Measurements from ENCODE around the gene NIN.
A peak's percentile ranks its signal among the peaks of the same experiment; 100 is the strongest.
"Not testable (repeated sequence)": the region's sequence is repeated elsewhere in the genome, so short reads cannot be mapped to it uniquely, and the experiment has no call there.

The NIN gene

GRCh38 chr14:50837850-50838470, 7.0 kb upstream of the NIN start:
- DNase-seq (ENCODE audit: low read depth), result no peak

- DNase-seq (ENCODE audit: low read depth), result no peak
These were observed 6.3 kb upstream of the NIN start for GRCh38 chr14:50837271-50837670.

- no peak for DNase-seq (ENCODE audit: low read depth)
These were observed 5.6 kb upstream of the NIN start for GRCh38 chr14:50836515-50836914.

- no peak for DNase-seq (ENCODE audit: low read depth)
These were observed 4.3 kb upstream of the NIN start for GRCh38 chr14:50835280-50835679.

GRCh38 chr14:50834802-50835276, 3.9 kb upstream of the NIN start:
- DNase-seq (ENCODE audit: low read depth), result no peak

GRCh38 chr14:50832935-50833630, 2.1 kb upstream of the NIN start:
- no peak for DNase-seq (ENCODE audit: low read depth)

- no peak for DNase-seq (ENCODE audit: low read depth)
These were observed 785 bp upstream of the NIN start for GRCh38 chr14:50831726-50832168.

GRCh38 chr14:50830044-50830931, 674 bp downstream of the NIN start:
- peak; percentile 44 for DNase-seq (ENCODE audit: low read depth)

GRCh38 chr14:50829489-50830043, 1.4 kb downstream of the NIN start:
- no peak for DNase-seq (ENCODE audit: low read depth)

GRCh38 chr14:50828721-50829488, 2.1 kb downstream of the NIN start:
- DNase-seq (ENCODE audit: low read depth), result no peak

GRCh38 chr14:50826681-50827080, 4.3 kb downstream of the NIN start:
- no peak for DNase-seq (ENCODE audit: low read depth)

- DNase-seq (ENCODE audit: low read depth), result no peak
These were observed 5.7 kb downstream of the NIN start for GRCh38 chr14:50825307-50825706.

GRCh38 chr14:50823762-50824636, 7.0 kb downstream of the NIN start:
- no peak for DNase-seq (ENCODE audit: low read depth)

GRCh38 chr14:50823051-50823761, 7.8 kb downstream of the NIN start:
- no peak for DNase-seq (ENCODE audit: low read depth)

- no peak for DNase-seq (ENCODE audit: low read depth)
These were observed 8.4 kb downstream of the NIN start for GRCh38 chr14:50822501-50823042.

- DNase-seq (ENCODE audit: low read depth), result peak; percentile 43
These were observed 9.2 kb downstream of the NIN start for GRCh38 chr14:50821510-50822464.

- DNase-seq (ENCODE audit: low read depth), result no peak
These were observed 10.0 kb downstream of the NIN start for GRCh38 chr14:50820786-50821509.

- not testable (repeated sequence) for DNase-seq (ENCODE audit: low read depth)
These were observed 11.7 kb downstream of the NIN start for GRCh38 chr14:50819303-50819702.
